Fibroblast of lung (primary cell): Measurements from ENCODE around the gene DIPK1B. TPM values are rescaled to one million over a fixed set of nuclear protein-coding genes. Genes with fewer than 3 reads are reported as not detected.

Source experiments
- DNase-seq, 2 donors: peaks; one replicate each; pipeline versions ENCODE4 v3.0.0 to v3.0.0-alpha.2; 2010; ENCODE audit warnings: low read depth in 2 of 2
- H2AFZ ChIP-seq: 2 replicates; pipeline ENCODE4 v1.5.1; 2012; ENCODE audit warnings: low read length, control low read depth, inconsistent platforms
- H3K27ac ChIP-seq: 2 replicates; pipeline ENCODE4 v1.5.1; 2011; ENCODE audit warnings: low read length, control low read depth; ENCODE audit not compliant: insufficient read depth
- H3K27me3 ChIP-seq: 2 replicates; pipeline ENCODE4 v1.5.1; 2011; ENCODE audit warnings: mild to moderate bottlenecking, low read length; ENCODE audit not compliant: control insufficient read depth, insufficient read depth
- H3K36me3 ChIP-seq: 2 replicates; pipeline ENCODE4 v1.5.1; 2011; ENCODE audit warnings: low read length; ENCODE audit not compliant: control insufficient read depth, insufficient read depth
- H3K4me1 ChIP-seq: 2 replicates; pipeline ENCODE4 v1.5.1; 2011; ENCODE audit warnings: low read length; ENCODE audit not compliant: control insufficient read depth, insufficient read depth; ENCODE audit errors: extremely low read depth
- H3K4me2 ChIP-seq: 2 replicates; pipeline ENCODE4 v1.5.1; 2011; ENCODE audit warnings: low read length, control low read depth; ENCODE audit not compliant: insufficient read depth; ENCODE audit errors: extremely low read depth
- H3K4me3 ChIP-seq, 4 experiments: fragments of 200-600 bp in 1 of 4; sonication (generic) in 1 of 4; replicated peaks in 1 of 4; 2 replicates each; pipeline ENCODE4 v1.5.1; 2011 to 2016; ENCODE audit warnings: low read length in 4 of 4, low read depth in 3 of 4, mild to moderate bottlenecking in 3 of 4, control low read depth in 2 of 4, inconsistent platforms in 1 of 4, mixed read lengths in 1 of 4; ENCODE audit not compliant: insufficient read depth in 1 of 4; ENCODE audit errors: control extremely low read depth in 1 of 4
- H3K79me2 ChIP-seq: 2 replicates; pipeline ENCODE4 v1.5.1; 2012; ENCODE audit warnings: mild to moderate bottlenecking, low read length, inconsistent platforms; ENCODE audit not compliant: control insufficient read depth, insufficient read depth
- H3K9ac ChIP-seq: 2 replicates; pipeline ENCODE4 v1.5.1; 2011; ENCODE audit warnings: mild to moderate bottlenecking, low read length, control low read depth; ENCODE audit not compliant: insufficient read depth
- H3K9me3 ChIP-seq: 2 replicates; pipeline ENCODE4 v1.5.1; 2012; ENCODE audit warnings: low read depth, low read length; ENCODE audit not compliant: control insufficient read depth, insufficient read depth
- H4K20me1 ChIP-seq: 2 replicates; pipeline ENCODE4 v1.5.1; 2011; ENCODE audit warnings: low read length; ENCODE audit not compliant: control insufficient read depth, insufficient read depth; ENCODE audit errors: extremely low read depth
- CTCF ChIP-seq, 2 donors: IDR thresholded peaks in 1 of 2; conservative IDR thresholded peaks in 1 of 2; 1 replicate in 1 of 2; 2 replicates in 1 of 2; pipeline ENCODE4 v1.5.1; 2011 to 2012; ENCODE audit warnings: low read length in 2 of 2, control low read depth in 1 of 2, inconsistent platforms in 1 of 2, low read depth in 1 of 2, mild to moderate bottlenecking in 1 of 2
- EZH2 ChIP-seq: IDR thresholded peaks from 2 replicates; pipeline ENCODE4 v1.5.1; 2012; ENCODE audit warnings: low read length, control low read depth, mild to moderate bottlenecking; ENCODE audit errors: missing control alignments
- polyA plus RNA-seq, 2 donors: library from polyadenylated mRNA; depleted of rRNA in 1 of 2; stranded (reverse) in 1 of 2; unstranded in 1 of 2; fragments of >200 nt; gene quantifications; 2 replicates each; pipeline ENCODE4 v1.2.1, GENCODE V29; 2011 to 2012; ENCODE audit warnings: missing spikeins in 1 of 2
- total RNA-seq: library from RNA; depleted of rRNA; stranded (reverse); fragments of >200 nt; gene quantifications from 2 replicates; pipeline ENCODE4 v1.2.1, GENCODE V29; 2014

DIPK1B gene
- total and polyA plus RNA-seq, 2 donors (not counting 1 experiment from before 2014, with no cell fraction given) = 0.16 to 0.33 TPM

- H3K79me2 ChIP-seq = no peaks in the 10 kb centered on the region
- no peak overlapping the region for H2AFZ ChIP-seq
- H3K9ac ChIP-seq = no peak overlapping the region
- peaks cover 3% of the 10 kb centered on the region for H3K27me3 ChIP-seq
- H3K36me3 ChIP-seq = no peaks in the 10 kb centered on the region
- no peak for DNase-seq
- H3K4me1 ChIP-seq = no peaks in the 10 kb centered on the region
- no peaks in the 10 kb centered on the region for H4K20me1 ChIP-seq
- TF ChIP-seq CTCF (conservative IDR thresholded peaks at IDR 0.05 in 1 of 2, IDR thresholded peaks at IDR 0.05 in 1 of 2; ENCODE audit: low read depth in 1 of 2, low read length in 2 of 2) (no peak), EZH2 (no peak)
- H3K4me3 ChIP-seq = no peak overlapping the region
- no peak overlapping the region for H3K27ac ChIP-seq
- H3K9me3 ChIP-seq = no peaks in the 10 kb centered on the region
- H3K4me2 ChIP-seq = no peak overlapping the region
Measured at GRCh38 chr9:136667940-136668760, 44.2 kb upstream of the DIPK1B start.

- Histone ChIP-seq H3K4me3 (no peak overlapping the region), H3K79me2 (no peaks in the 10 kb centered on the region), H3K9ac (no peak overlapping the region), H4K20me1 (no peaks in the 10 kb centered on the region), H3K4me2 (no peak overlapping the region), H2AFZ (no peak overlapping the region), H3K9me3 (no peaks in the 10 kb centered on the region), H3K4me1 (no peaks in the 10 kb centered on the region), H3K27me3 (peaks cover 3% of the 10 kb centered on the region), H3K36me3 (no peaks in the 10 kb centered on the region), H3K27ac (no peak overlapping the region)
- TF ChIP-seq EZH2 = no peak
- DNase-seq = no peak
Measured at GRCh38 chr9:136668983-136669790, 43.2 kb upstream of the DIPK1B start.

- Histone ChIP-seq H3K9ac (no peak overlapping the region), H3K9me3 (no peaks in the 10 kb centered on the region)
- no peak for TF ChIP-seq EZH2
- no peak for TF ChIP-seq CTCF (conservative IDR thresholded peaks at IDR 0.05 in 1 of 2, IDR thresholded peaks at IDR 0.05 in 1 of 2; ENCODE audit: low read depth in 1 of 2, low read length in 2 of 2)
Measured at GRCh38 chr9:136669791-136670464, 42.4 kb upstream of the DIPK1B start.

More at GRCh38 chr9:136669791-136670464, 42.4 kb upstream of the DIPK1B start:
- Histone ChIP-seq H4K20me1 (no peaks in the 10 kb centered on the region), H3K4me2 (no peak overlapping the region), H3K27ac (no peak overlapping the region), H3K79me2 (no peaks in the 10 kb centered on the region), H3K4me1 (no peaks in the 10 kb centered on the region), H3K36me3 (peaks cover 5% of the 10 kb centered on the region), H3K4me3 (no peak overlapping the region), H3K27me3 (no peaks in the 10 kb centered on the region), H2AFZ (no peak overlapping the region)
- DNase-seq = no peak
